Stimulated activated CD4-positive, alpha-beta T cell treated with anti-CD3 and anti-CD28 coated beads, Interleukin-2, amount 100 ng/mL, for 48 hours (primary cell): ENCODE measurements around the gene AKAP10.
"Not testable (repeated sequence)": the region's sequence is repeated elsewhere in the genome, so short reads cannot be mapped to it uniquely, and the experiment has no call there.

Experiments used
- DNase-seq, 2 donors: peaks; one replicate each; pipeline ENCODE4 v3.0.0-alpha.2; 2020

The AKAP10 gene

GRCh38 chr17:19977293-19978208 lies at the start of gene AKAP10:
TSS of gene AKAP10 (minus strand) at chr17:19977828. CDS start at chr17:19977679, 149 bp downstream.
- peak; percentile 95 to 96 for DNase-seq

- DNase-seq = no peak
Observed at GRCh38 chr17:20026960-20027359, 49.3 kb upstream of the AKAP10 start.

GRCh38 chr17:20022701-20023100 lies 45.1 kb upstream of the AKAP10 start:
- DNase-seq = no peak

- not testable (repeated sequence) for DNase-seq
Observed at GRCh38 chr17:20016475-20016992, 38.9 kb upstream of the AKAP10 start.

GRCh38 chr17:20012017-20012536 lies 34.4 kb upstream of the AKAP10 start:
- DNase-seq = no peak

GRCh38 chr17:20010936-20011335 lies 33.3 kb upstream of the AKAP10 start:
- no peak for DNase-seq

- DNase-seq = no peak
Observed at GRCh38 chr17:20010099-20010863, 32.7 kb upstream of the AKAP10 start.

GRCh38 chr17:20009302-20010098 lies 31.9 kb upstream of the AKAP10 start, which contains the start of gene SPECC1:
TSS of gene SPECC1 (plus strand) at chr17:20009359. CDS start at chr17:20096652, 87,293 bp downstream.
- DNase-seq = peak; percentile 90 to 92

- DNase-seq = no peak
Observed at GRCh38 chr17:20009052-20009301, 31.3 kb upstream of the AKAP10 start.

- peak in 1 of 2 donors; percentile 1 for DNase-seq
Observed at GRCh38 chr17:20008242-20009051, 30.8 kb upstream of the AKAP10 start.

- no peak for DNase-seq
Observed at GRCh38 chr17:19996502-19996901, 18.9 kb upstream of the AKAP10 start.

- DNase-seq = no peak
Observed at GRCh38 chr17:19996086-19996485, 18.5 kb upstream of the AKAP10 start.

- DNase-seq = peak; percentile 61 to 66
Observed at GRCh38 chr17:19992803-19993713, 15.4 kb upstream of the AKAP10 start.

GRCh38 chr17:19991252-19991885 lies 13.7 kb upstream of the AKAP10 start:
- DNase-seq = no peak

- no peak for DNase-seq
Observed at GRCh38 chr17:19987897-19988296, 10.3 kb upstream of the AKAP10 start.

GRCh38 chr17:19986941-19987861 lies 9.6 kb upstream of the AKAP10 start:
- DNase-seq = no peak

- no peak for DNase-seq
Observed at GRCh38 chr17:19979917-19980770, 2.5 kb upstream of the AKAP10 start.

GRCh38 chr17:19978805-19979211 lies 1.2 kb upstream of the AKAP10 start:
- no peak for DNase-seq
